ENCODE data around the gene SAMM50.

- TF ChIP-seq CTCF (IDR thresholded peaks at IDR 0.05; ENCODE audit: extremely low read depth in 1 of 2, insufficient read depth in 1 of 2, low read depth in 1 of 2, low read length in 2 of 2) (no peak), POLR2AphosphoS5 (IDR thresholded peaks at IDR 0.05; ENCODE audit: insufficient read depth, low read depth, low read length) (no peak), MYC (IDR thresholded peaks at IDR 0.05; ENCODE audit: low read depth, low read length) (no peak), POLR2A (IDR thresholded peaks at IDR 0.05; ENCODE audit: low read depth, low read length) (no peak), JUN (IDR thresholded peaks at IDR 0.05; ENCODE audit: borderline replicate concordance, insufficient read depth, insufficient read length, low read depth) (no peak), FOS (IDR thresholded peaks at IDR 0.05; ENCODE audit: borderline replicate concordance, insufficient read depth, low read length) (no peak)
These were observed 26.8 kb upstream of the SAMM50 start for GRCh38 chr22:43928468-43928867.

All from endothelial cell of umbilical vein (primary cell).